Transverse colon (tissue), 4 donors: Measurements from ENCODE around the gene MUC22. TPM values are rescaled to one million over a fixed set of nuclear protein-coding genes. Genes with fewer than 3 reads are reported as not detected.

ENCODE experiments used
- DNase-seq: peaks from one replicate; pipeline ENCODE4 v3.0.0-alpha.2; 2019
- H3K27ac ChIP-seq, 4 donors: fragments of 200-600 bp; sonication (generic); 2 replicates each; pipeline ENCODE4 v1.5.1; 2016 to 2018; ENCODE audit warnings: inconsistent platforms in 4 of 4
- H3K27me3 ChIP-seq: fragments of 200-600 bp; sonication (generic); 2 replicates; pipeline ENCODE4 v1.5.1; 2017; ENCODE audit warnings: inconsistent platforms
- H3K36me3 ChIP-seq, 4 donors: fragments of 200-600 bp; sonication (generic); 2 replicates each; pipeline ENCODE4 v1.5.1; 2017 to 2019; ENCODE audit warnings: inconsistent platforms in 4 of 4
- H3K4me1 ChIP-seq, 4 donors: fragments of 200-600 bp; sonication (generic); 2 replicates each; pipeline ENCODE4 v1.5.1; 2017 to 2020; ENCODE audit warnings: inconsistent platforms in 4 of 4
- H3K4me3 ChIP-seq, 4 donors: fragments of 200-600 bp; sonication (generic); 1 replicate in 1 of 4; 2 replicates in 3 of 4; pipeline versions ENCODE4 v1.5.1 to v1.6.1; 2017 to 2019; ENCODE audit warnings: inconsistent platforms in 4 of 4
- H3K9me3 ChIP-seq, 2 donors: fragments of 200-600 bp; sonication (generic); 2 replicates each; pipeline ENCODE4 v1.5.1; 2017 to 2019; ENCODE audit warnings: inconsistent platforms in 2 of 2
- CTCF ChIP-seq, 5 experiments: fragments of 200-600 bp in 3 of 5; fragments of 450-650 bp in 2 of 5; sonication (generic) in 3 of 5; IDR thresholded peaks; 1 replicate in 2 of 5; 2 replicates in 3 of 5; pipeline ENCODE4 v1.5.1; 2016 to 2017; ENCODE audit warnings: antibody characterized with exemption in 5 of 5, inconsistent platforms in 3 of 5, mild to moderate bottlenecking in 2 of 5, moderate library complexity in 1 of 5
- EP300 ChIP-seq: sonication (generic); formaldehyde crosslinking; IDR thresholded peaks from one replicate; pipeline ENCODE4 v1.6.1; 2017; ENCODE audit warnings: antibody characterized with exemption, low read depth
- POLR2A ChIP-seq: fragments of 450-650 bp; IDR thresholded peaks from one replicate; pipeline ENCODE4 v1.6.1; 2016; ENCODE audit warnings: antibody characterized with exemption, mild to moderate bottlenecking, moderate library complexity
- POLR2AphosphoS5 ChIP-seq, 3 donors: sonication (generic); formaldehyde crosslinking; IDR thresholded peaks; one replicate each; pipeline ENCODE4 v1.6.1; 2016; ENCODE audit warnings: antibody characterized with exemption in 3 of 3
- WGBS, 2 donors: methylation state at CpG; one replicate each; pipeline ENCODE4 v1.1.5; 2018; ENCODE audit warnings: low coverage in 1 of 2; 5-methylcytosine and 5-hydroxymethylcytosine counted together
- in situ Hi-C, 4 donors: fragments of 200-750 bp; cut with MboI; loops; one replicate each; pipeline versions ENCODE4 v1.15.0 to v1.15.1; 2017; ENCODE audit warnings: low sequenced_read_pairs in 3 of 4, low pct_ligation_motif_present in 1 of 4, low pct_unique_long_range_greater_than_20kb in 1 of 4
- intact Hi-C: fragments of 100-400 bp; cut with DNase I; formaldehyde crosslinking; loops from one replicate; pipeline ENCODE4 v1.15.1; 2023; ENCODE audit warnings: low total_unique reads
- total RNA-seq, 4 donors: library from RNA; depleted of rRNA; stranded (reverse); fragments of >200 nt; gene quantifications; one replicate each; pipeline ENCODE4 v1.1.0, GENCODE V29; 2016

The MUC22 gene
- not detected for total RNA-seq

- H3K9me3 ChIP-seq: peaks cover 0 to 3% of the 10 kb centered on the region in 2 donors
- H3K4me1 ChIP-seq: no peaks in the 10 kb centered on the region
- TF ChIP-seq POLR2AphosphoS5 (IDR thresholded peaks at IDR 0.05) (no peak), CTCF (IDR thresholded peaks at IDR 0.05) (no peak), EP300 (no peak), POLR2A (no peak)
- peaks cover 14% of the 10 kb centered on the region for H3K27me3 ChIP-seq
- H3K27ac ChIP-seq: no peak within 1 kb of the TSS
- WGBS, 2 donors: 71% methylated on average over 4 of the region's 4 CpGs; no CpG with 5 or more reads in 1 of the 2 donors
- H3K36me3 ChIP-seq: no peaks in the 10 kb centered on the region
- H3K4me3 ChIP-seq: no peak within 1 kb of the TSS
- in situ Hi-C loops: no loop called here
- intact Hi-C loops: no loop called here
- no peak for DNase-seq
These were observed at the start of gene MUC22 for GRCh38 chr6:31010393-31011060. MUC22 (plus strand) TSS chr6:31010474; CDS start chr6:31010707, 233 bp downstream.

- no peaks in the 10 kb centered on the region for H3K9me3 ChIP-seq
- WGBS, 2 donors: 67 to 73% methylated on average over 9 of the region's 9 CpGs
- in situ Hi-C loops: no loop called here
- H3K4me1 ChIP-seq: peaks cover 0 to 4% (median 2%) of the 10 kb centered on the region in 4 donors
- TF ChIP-seq POLR2AphosphoS5 (IDR thresholded peaks at IDR 0.05) (no peak), CTCF (IDR thresholded peaks at IDR 0.05) (no peak), POLR2A (no peak), EP300 (no peak)
- no peak overlapping the region for H3K27ac ChIP-seq
- H3K36me3 ChIP-seq: no peaks in the 10 kb centered on the region
- peaks cover 49% of the 10 kb centered on the region for H3K27me3 ChIP-seq
- DNase-seq: no peak
- no peak overlapping the region for H3K4me3 ChIP-seq
- intact Hi-C loops: no loop called here
These were observed 49.2 kb upstream of the MUC22 start for GRCh38 chr6:30960907-30961673.

- Histone ChIP-seq H3K9me3 (no peaks in the 10 kb centered on the region), H3K27ac (no peak overlapping the region), H3K36me3 (no peaks in the 10 kb centered on the region), H3K4me3 (no peak overlapping the region), H3K27me3 (peaks cover 32% of the 10 kb centered on the region), H3K4me1 (no peaks in the 10 kb centered on the region)
- TF ChIP-seq POLR2A: no peak
- no peak for TF ChIP-seq POLR2AphosphoS5 (IDR thresholded peaks at IDR 0.05)
- TF ChIP-seq EP300: no peak
- no peak for TF ChIP-seq CTCF (IDR thresholded peaks at IDR 0.05)
- in situ Hi-C loops: no loop called here
- intact Hi-C loops: no loop called here
- no peak for DNase-seq
These were observed 47.6 kb upstream of the MUC22 start for GRCh38 chr6:30962716-30963115.

- peaks cover 23% of the 10 kb centered on the region for H3K27me3 ChIP-seq
- H3K9me3 ChIP-seq: no peaks in the 10 kb centered on the region
- TF ChIP-seq POLR2AphosphoS5 (IDR thresholded peaks at IDR 0.05) (no peak), EP300 (no peak), CTCF (IDR thresholded peaks at IDR 0.05) (no peak), POLR2A (no peak)
- in situ Hi-C loops (no loop called here), intact Hi-C loops (no loop called here)
- no peak for DNase-seq
- no peaks in the 10 kb centered on the region for H3K36me3 ChIP-seq
- H3K4me3 ChIP-seq: no peak overlapping the region
- WGBS, 2 donors: 70 to 80% methylated on average over 6 of the region's 6 CpGs
- no peak overlapping the region for H3K27ac ChIP-seq
- no peaks in the 10 kb centered on the region for H3K4me1 ChIP-seq
These were observed 46.6 kb upstream of the MUC22 start for GRCh38 chr6:30963641-30964040.
